Keratinocyte (primary cell): ENCODE measurements around the gene GRM1. TPM values are rescaled to one million over a fixed set of nuclear protein-coding genes. Genes with fewer than 3 reads are reported as not detected.

Experiments
- DNase-seq: peaks from one replicate; pipeline ENCODE4 v3.0.0-alpha.2; 2011; ENCODE audit warnings: low read depth, missing footprints, low spot score
- FAIRE-seq: peaks from 2 replicates; lab custom pipeline; 2011; peaks lifted over from hg19 to GRCh38; lab: Jason Lieb, UNC
- H2AFZ ChIP-seq: 2 replicates; pipeline ENCODE4 v1.6.0; 2012; ENCODE audit warnings: low read length, control low read depth, inconsistent platforms; ENCODE audit not compliant: control insufficient read depth
- H3K27ac ChIP-seq: 2 replicates; pipeline ENCODE4 v1.5.1; 2011; ENCODE audit warnings: low read length; ENCODE audit not compliant: control insufficient read depth, insufficient read depth
- H3K27me3 ChIP-seq: 3 replicates; pipeline ENCODE4 v1.6.0; 2011; ENCODE audit warnings: low read length; ENCODE audit not compliant: control insufficient read depth, insufficient read depth; ENCODE audit errors: extremely low read depth
- H3K36me3 ChIP-seq, 2 experiments: 2 replicates in 1 of 2; 3 replicates in 1 of 2; pipeline ENCODE4 v1.5.1; 2011; ENCODE audit warnings: low read length in 2 of 2, mild to moderate bottlenecking in 1 of 2; ENCODE audit not compliant: control insufficient read depth in 2 of 2, insufficient read depth in 2 of 2; ENCODE audit errors: extremely low read depth in 1 of 2
- H3K4me1 ChIP-seq: 3 replicates; pipeline ENCODE4 v1.5.1; 2011; ENCODE audit warnings: low read length; ENCODE audit not compliant: control insufficient read depth, insufficient read depth; ENCODE audit errors: extremely low read depth
- H3K4me2 ChIP-seq: 3 replicates; pipeline ENCODE4 v1.6.0; 2011; ENCODE audit warnings: low read depth, low read length; ENCODE audit not compliant: control insufficient read depth, insufficient read depth; ENCODE audit errors: extremely low read depth
- H3K4me3 ChIP-seq, 3 experiments: fragments of 200-600 bp in 1 of 3; sonication (generic) in 1 of 3; 2 replicates in 2 of 3; 3 replicates in 1 of 3; pipeline ENCODE4 v1.5.1; 2011 to 2016; ENCODE audit warnings: low read length in 3 of 3, mild to moderate bottlenecking in 3 of 3, control low read depth in 2 of 3, inconsistent platforms in 1 of 3, low read depth in 1 of 3, mixed read lengths in 1 of 3, mixed run types in 1 of 3, moderate library complexity in 1 of 3; ENCODE audit not compliant: control insufficient read depth in 2 of 3, insufficient read depth in 2 of 3; ENCODE audit errors: extremely low read depth in 1 of 3
- H3K79me2 ChIP-seq: 2 replicates; pipeline ENCODE4 v1.6.0; 2012; ENCODE audit warnings: low read length; ENCODE audit not compliant: control insufficient read depth, insufficient read depth
- H3K9ac ChIP-seq: 3 replicates; pipeline ENCODE4 v1.6.0; 2011; ENCODE audit warnings: low read length; ENCODE audit not compliant: control insufficient read depth, insufficient read depth; ENCODE audit errors: extremely low read depth
- H3K9me1 ChIP-seq: 3 replicates; pipeline ENCODE4 v1.6.0; 2011; ENCODE audit warnings: low read length; ENCODE audit not compliant: control insufficient read depth, insufficient read depth; ENCODE audit errors: extremely low read depth
- H3K9me3 ChIP-seq: 2 replicates; pipeline ENCODE4 v1.5.1; 2012; ENCODE audit warnings: low read depth, low read length; ENCODE audit not compliant: control insufficient read depth
- H4K20me1 ChIP-seq: 3 replicates; pipeline ENCODE4 v1.6.0; 2011; ENCODE audit warnings: low read length; ENCODE audit not compliant: control insufficient read depth, insufficient read depth; ENCODE audit errors: extremely low read depth
- CTCF ChIP-seq, 3 experiments: IDR thresholded peaks in 1 of 3; conservative IDR thresholded peaks in 1 of 3; optimal IDR thresholded peaks in 1 of 3; 2 replicates in 2 of 3; 3 replicates in 1 of 3; pipeline versions ENCODE3 to v1.5.1; 2011; ENCODE audit warnings: low read length in 3 of 3, mild to moderate bottlenecking in 3 of 3, moderate library complexity in 2 of 3, control low read depth in 1 of 3, inconsistent platforms in 1 of 3; ENCODE audit not compliant: insufficient read depth in 2 of 3; ENCODE audit errors: extremely low read depth in 1 of 3
- EZH2 ChIP-seq: IDR thresholded peaks from one replicate; pipeline ENCODE4 v1.6.1; 2012; ENCODE audit warnings: inconsistent platforms, mild to moderate bottlenecking, low read length, moderate library complexity
- dilution Hi-C: fragments of 300-500 bp; cut with MboI; formaldehyde crosslinking; loops from one replicate; pipeline ENCODE4 v1.7.0; 2020; ENCODE audit warnings: low sequenced_read_pairs; ENCODE audit not compliant: extremely low pct_ligation_motif_present
- polyA plus RNA-seq, 5 experiments: library from polyadenylated mRNA; depleted of rRNA in 3 of 5; stranded (reverse) in 3 of 5; stranded (forward) in 1 of 5; unstranded in 1 of 5; fragments of >200 nt; gene quantifications; 1 replicate in 1 of 5; 2 replicates in 3 of 5; 3 replicates in 1 of 5; pipeline versions ENCODE4 v1.2.1 to v1.2.3, GENCODE V29; 2011 to 2012; ENCODE audit warnings: missing spikeins in 2 of 5, low read depth in 1 of 5, low replicate concordance in 1 of 5

The GRM1 gene
- polyA plus RNA-seq, 1 donor (not counting 4 experiments of a cell fraction or from before 2014, with no cell fraction given), result not detected

GRCh38 chr6:146339716-146340115 is 310.9 kb downstream of the GRM1 start:
- Histone ChIP-seq H3K36me3 (no peaks in the 10 kb centered on the region), H3K4me3 (no peak overlapping the region), H3K79me2 (no peaks in the 10 kb centered on the region), H2AFZ (peak overlapping the region; percentile 59), H3K27ac (no peak overlapping the region), H3K9me1 (no peaks in the 10 kb centered on the region), H4K20me1 (no peaks in the 10 kb centered on the region), H3K4me1 (no peaks in the 10 kb centered on the region), H3K27me3 (no peaks in the 10 kb centered on the region), H3K9me3 (no peaks in the 10 kb centered on the region), H3K9ac (no peak overlapping the region), H3K4me2 (no peak overlapping the region)
- no peak for FAIRE-seq
- TF ChIP-seq CTCF (optimal IDR thresholded peaks at IDR 0.05 in 1 of 3, IDR thresholded peaks at IDR 0.05 in 1 of 3, conservative IDR thresholded peaks at IDR 0.05 in 1 of 3; ENCODE audit: extremely low read depth in 1 of 3, insufficient read depth in 2 of 3, low read length in 3 of 3) (no peak), EZH2 (no peak)
- DNase-seq, result no peak
- dilution Hi-C loops, result no loop called here

GRCh38 chr6:146341493-146342230 is 312.8 kb downstream of the GRM1 start:
- no peaks in the 10 kb centered on the region for H3K79me2 ChIP-seq
- no peaks in the 10 kb centered on the region for H3K36me3 ChIP-seq
- H3K9me1 ChIP-seq, result no peaks in the 10 kb centered on the region
- no peak for FAIRE-seq
- no peaks in the 10 kb centered on the region for H3K27me3 ChIP-seq
- H3K27ac ChIP-seq, result no peak overlapping the region
- no peak overlapping the region for H2AFZ ChIP-seq
- dilution Hi-C loops, result no loop called here
- H3K4me1 ChIP-seq, result no peaks in the 10 kb centered on the region
- no peaks in the 10 kb centered on the region for H3K9me3 ChIP-seq
- no peak overlapping the region for H3K4me2 ChIP-seq
- no peak for TF ChIP-seq EZH2
- TF ChIP-seq CTCF (optimal IDR thresholded peaks at IDR 0.05 in 1 of 3, IDR thresholded peaks at IDR 0.05 in 1 of 3, conservative IDR thresholded peaks at IDR 0.05 in 1 of 3; ENCODE audit: extremely low read depth in 1 of 3, insufficient read depth in 2 of 3, low read length in 3 of 3), result no peak
- H3K4me3 ChIP-seq, result no peak overlapping the region
- no peak for DNase-seq
- no peak overlapping the region for H3K9ac ChIP-seq
- H4K20me1 ChIP-seq, result no peaks in the 10 kb centered on the region
